Astrocyte (in vitro differentiated cells and primary cell): ENCODE results near the gene TTLL7. TPM values are rescaled to one million over a fixed set of nuclear protein-coding genes. Genes with fewer than 3 reads are reported as not detected.
A peak's percentile ranks its signal among the peaks of the same experiment; 100 is the strongest.

ENCODE experiments used
- DNase-seq: peaks from one replicate; pipeline ENCODE4 v3.0.0-alpha.2; 2010; ENCODE audit warnings: low read depth
- FAIRE-seq: peaks from 2 replicates; lab custom pipeline; 2011; peaks lifted over from hg19 to GRCh38; lab: Jason Lieb, UNC
- H2AFZ ChIP-seq: 2 replicates; pipeline ENCODE4 v1.6.0; 2012; ENCODE audit warnings: low read depth, low read length, inconsistent platforms
- H3K27ac ChIP-seq: 2 replicates; pipeline ENCODE4 v1.5.1; 2011; ENCODE audit warnings: low read depth, low read length, inconsistent platforms
- H3K27me3 ChIP-seq: 2 replicates; pipeline ENCODE4 v1.6.0; 2011; ENCODE audit warnings: low read length, inconsistent platforms; ENCODE audit not compliant: insufficient read depth
- H3K36me3 ChIP-seq: 2 replicates; pipeline ENCODE4 v1.5.1; 2011; ENCODE audit warnings: low read length, inconsistent platforms; ENCODE audit not compliant: insufficient read depth
- H3K4me1 ChIP-seq: 2 replicates; pipeline ENCODE4 v1.5.1; 2011; ENCODE audit warnings: low read length, inconsistent platforms; ENCODE audit not compliant: insufficient read depth
- H3K4me2 ChIP-seq: 2 replicates; pipeline ENCODE4 v1.6.0; 2012; ENCODE audit warnings: low read length, inconsistent platforms
- H3K4me3 ChIP-seq: 2 replicates; pipeline ENCODE4 v1.5.1; 2011; ENCODE audit warnings: low read depth, mild to moderate bottlenecking, low read length, inconsistent platforms; ENCODE audit not compliant: insufficient read depth
- H3K79me2 ChIP-seq: 2 replicates; pipeline ENCODE4 v1.6.0; 2012; ENCODE audit warnings: mild to moderate bottlenecking, low read length, inconsistent platforms; ENCODE audit not compliant: insufficient read depth
- H3K9ac ChIP-seq: 2 replicates; pipeline ENCODE4 v1.6.0; 2012; ENCODE audit warnings: mild to moderate bottlenecking, low read length, inconsistent platforms
- H3K9me3 ChIP-seq: 2 replicates; pipeline ENCODE4 v1.5.1; 2012; ENCODE audit warnings: low read depth, mild to moderate bottlenecking, low read length, inconsistent platforms; ENCODE audit not compliant: insufficient read depth
- H4K20me1 ChIP-seq: 2 replicates; pipeline ENCODE4 v1.6.0; 2012; ENCODE audit warnings: low read length, inconsistent platforms; ENCODE audit not compliant: insufficient read depth
- H3K27ac Mint-ChIP-seq: one replicate; pipeline ENCODE4 v1.8.0; 2021; ENCODE audit warnings: mild to moderate bottlenecking, mixed read lengths; ENCODE audit not compliant: unreplicated experiment
- H3K27me3 Mint-ChIP-seq: one replicate; pipeline ENCODE4 v1.8.0; 2021; ENCODE audit warnings: low read depth, mixed read lengths; ENCODE audit not compliant: unreplicated experiment
- H3K36me3 Mint-ChIP-seq: one replicate; pipeline ENCODE4 v1.8.0; 2021; ENCODE audit warnings: low read depth, mixed read lengths; ENCODE audit not compliant: unreplicated experiment
- H3K4me1 Mint-ChIP-seq: one replicate; pipeline ENCODE4 v1.8.0; 2021; ENCODE audit warnings: low read depth, mixed read lengths; ENCODE audit not compliant: unreplicated experiment
- H3K4me3 Mint-ChIP-seq: one replicate; pipeline ENCODE4 v1.8.0; 2021; ENCODE audit warnings: mild to moderate bottlenecking, moderate library complexity, mixed read lengths; ENCODE audit not compliant: unreplicated experiment
- H3K9me3 Mint-ChIP-seq: one replicate; pipeline ENCODE4 v1.8.0; 2021; ENCODE audit warnings: mild to moderate bottlenecking, mixed read lengths; ENCODE audit not compliant: unreplicated experiment
- CTCF ChIP-seq: IDR thresholded peaks from 2 replicates; pipeline ENCODE4 v1.5.1; 2011; ENCODE audit warnings: low read depth, mild to moderate bottlenecking, inconsistent platforms, low read length, moderate library complexity; ENCODE audit not compliant: insufficient read depth
- EZH2 ChIP-seq: IDR thresholded peaks from 2 replicates; pipeline ENCODE4 v1.6.1; 2012; ENCODE audit warnings: mild to moderate bottlenecking, low read length, inconsistent platforms; ENCODE audit not compliant: insufficient read depth
- total RNA-seq: library from RNA; stranded (reverse); gene quantifications from 2 replicates; pipeline ENCODE4 v1.2.1, GENCODE V29; 2021

Gene TTLL7
- total RNA-seq, 1 donor from 2014 or later: 28.5 TPM

GRCh38 chr1:83910461-83910860 lies 88.5 kb downstream of the TTLL7 start:
- Histone ChIP-seq H3K9ac (no peak overlapping the region), H3K4me1 (no peaks in the 10 kb centered on the region), H3K27me3 (no peaks in the 10 kb centered on the region), H3K27ac (no peak overlapping the region), H3K4me2 (no peak overlapping the region), H3K79me2 (no peaks in the 10 kb centered on the region), H3K4me3 (no peak overlapping the region), H2AFZ (no peak overlapping the region), H3K36me3 (no peaks in the 10 kb centered on the region), H3K9me3 (no peaks in the 10 kb centered on the region), H4K20me1 (no peaks in the 10 kb centered on the region)
- Mint-ChIP-seq H3K4me1 (peaks cover 7% of the 10 kb centered on the region), H3K9me3 (peaks cover 1% of the 10 kb centered on the region), H3K36me3 (peaks cover 7% of the 10 kb centered on the region), H3K27ac (peak overlapping the region; percentile 73), H3K4me3 (no peak overlapping the region), H3K27me3 (no peaks in the 10 kb centered on the region)
- DNase-seq (no peak), FAIRE-seq (no peak)
- TF ChIP-seq EZH2 (no peak), CTCF (no peak)

- Mint-ChIP-seq H3K9me3 (peaks cover 1% of the 10 kb centered on the region), H3K27ac (peak overlapping the region; percentile 73), H3K27me3 (no peaks in the 10 kb centered on the region), H3K4me3 (no peak overlapping the region), H3K4me1 (peaks cover 7% of the 10 kb centered on the region), H3K36me3 (peaks cover 7% of the 10 kb centered on the region)
- no peak for TF ChIP-seq CTCF
- TF ChIP-seq EZH2: no peak
- H3K4me1 ChIP-seq: no peaks in the 10 kb centered on the region
- no peaks in the 10 kb centered on the region for H3K79me2 ChIP-seq
- no peak overlapping the region for H2AFZ ChIP-seq
- no peak overlapping the region for H3K9ac ChIP-seq
- H4K20me1 ChIP-seq: no peaks in the 10 kb centered on the region
- DNase-seq (peak; percentile 37), FAIRE-seq (no peak)
- no peaks in the 10 kb centered on the region for H3K27me3 ChIP-seq
- H3K36me3 ChIP-seq: no peaks in the 10 kb centered on the region
- no peaks in the 10 kb centered on the region for H3K9me3 ChIP-seq
- H3K4me3 ChIP-seq: no peak overlapping the region
- H3K4me2 ChIP-seq: no peak overlapping the region
- no peak overlapping the region for H3K27ac ChIP-seq
Observed at GRCh38 chr1:83909687-83910086, 89.2 kb downstream of the TTLL7 start.

GRCh38 chr1:83905315-83905907 lies 93.5 kb downstream of the TTLL7 start:
- no peak overlapping the region for H3K4me3 ChIP-seq
- H3K4me2 ChIP-seq: no peak overlapping the region
- no peak overlapping the region for H3K9ac ChIP-seq
- H3K4me1 ChIP-seq: peaks cover 13% of the 10 kb centered on the region
- no peaks in the 10 kb centered on the region for H3K36me3 ChIP-seq
- no peaks in the 10 kb centered on the region for H4K20me1 ChIP-seq
- no peak overlapping the region for H2AFZ ChIP-seq
- H3K9me3 ChIP-seq: no peaks in the 10 kb centered on the region
- Mint-ChIP-seq H3K4me1 (peaks cover 21% of the 10 kb centered on the region), H3K36me3 (peaks cover 8% of the 10 kb centered on the region), H3K9me3 (no peaks in the 10 kb centered on the region), H3K27ac (no peak overlapping the region), H3K4me3 (no peak overlapping the region), H3K27me3 (no peaks in the 10 kb centered on the region)
- H3K27me3 ChIP-seq: no peaks in the 10 kb centered on the region
- H3K27ac ChIP-seq: no peak overlapping the region
- TF ChIP-seq EZH2 (no peak), CTCF (peak; percentile 46)
- FAIRE-seq: peak; percentile 45
- H3K79me2 ChIP-seq: no peaks in the 10 kb centered on the region
- no peak for DNase-seq
